ENCODE measurements around the gene SUSD1. TPM values are rescaled to one million over a fixed set of nuclear protein-coding genes. Genes with fewer than 3 reads are reported as not detected.

SUSD1 gene
- total RNA-seq, 2 donors from 2014 or later: 7.8 to 7.9 TPM

GRCh38 chr9:112010537-112010936 lies 164.6 kb downstream of the SUSD1 start:
- ATAC-seq: no peak
- no peak for DNase-seq
- H3K4me3 ChIP-seq: no peak overlapping the region
- intact Hi-C loops (cut with DNase I): no loop called here
- no peak for TF ChIP-seq POLR2A (IDR thresholded peaks at IDR 0.05)
- TF ChIP-seq, protein P1, sequence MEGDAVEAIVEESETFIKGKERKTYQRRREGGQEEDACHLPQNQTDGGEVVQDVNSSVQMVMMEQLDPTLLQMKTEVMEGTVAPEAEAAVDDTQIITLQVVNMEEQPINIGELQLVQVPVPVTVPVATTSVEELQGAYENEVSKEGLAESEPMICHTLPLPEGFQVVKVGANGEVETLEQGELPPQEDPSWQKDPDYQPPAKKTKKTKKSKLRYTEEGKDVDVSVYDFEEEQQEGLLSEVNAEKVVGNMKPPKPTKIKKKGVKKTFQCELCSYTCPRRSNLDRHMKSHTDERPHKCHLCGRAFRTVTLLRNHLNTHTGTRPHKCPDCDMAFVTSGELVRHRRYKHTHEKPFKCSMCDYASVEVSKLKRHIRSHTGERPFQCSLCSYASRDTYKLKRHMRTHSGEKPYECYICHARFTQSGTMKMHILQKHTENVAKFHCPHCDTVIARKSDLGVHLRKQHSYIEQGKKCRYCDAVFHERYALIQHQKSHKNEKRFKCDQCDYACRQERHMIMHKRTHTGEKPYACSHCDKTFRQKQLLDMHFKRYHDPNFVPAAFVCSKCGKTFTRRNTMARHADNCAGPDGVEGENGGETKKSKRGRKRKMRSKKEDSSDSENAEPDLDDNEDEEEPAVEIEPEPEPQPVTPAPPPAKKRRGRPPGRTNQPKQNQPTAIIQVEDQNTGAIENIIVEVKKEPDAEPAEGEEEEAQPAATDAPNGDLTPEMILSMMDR (IDR thresholded peaks at IDR 0.05): no peak
- peaks cover 13% of the 10 kb centered on the region for H3K4me1 ChIP-seq
- no peaks in the 10 kb centered on the region for H3K9me3 ChIP-seq
- no peak overlapping the region for H3K27ac ChIP-seq
- no peaks in the 10 kb centered on the region for H3K36me3 ChIP-seq (replicated peaks in 1 of 2; ENCODE audit: insufficient read depth in 1 of 2, low read depth in 2 of 2)
- H3K27me3 ChIP-seq: no peaks in the 10 kb centered on the region

DNA sequence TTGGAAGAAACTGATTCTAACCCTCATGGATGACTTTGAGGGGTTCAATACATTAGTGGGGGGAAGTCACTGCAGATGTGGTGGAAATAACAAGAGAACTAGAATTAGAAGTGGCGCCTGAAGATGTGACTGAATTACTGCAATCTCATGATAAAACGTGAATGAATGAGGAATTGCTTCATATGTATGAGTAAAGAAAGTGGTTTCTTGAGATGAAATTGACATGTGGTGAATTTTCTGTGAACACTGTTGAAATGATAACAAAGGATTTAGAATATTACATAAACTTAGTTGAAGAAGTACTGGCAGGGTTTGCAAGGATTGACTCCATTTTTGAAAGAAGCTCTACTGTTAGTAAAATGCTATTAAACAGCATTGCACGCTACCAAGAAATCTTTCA lies 165.4 kb downstream of the SUSD1 start:
- WGBS, 2 donors: 72 to 84% methylated on average over 3 of the region's 3 CpGs
- Histone ChIP-seq H3K36me3 (replicated peaks in 1 of 2; ENCODE audit: insufficient read depth in 1 of 2, low read depth in 2 of 2) (no peaks in the 10 kb centered on the region), H3K9me3 (no peaks in the 10 kb centered on the region), H3K4me3 (no peak overlapping the region), H3K27me3 (no peaks in the 10 kb centered on the region), H3K4me1 (peaks cover 13% of the 10 kb centered on the region), H3K27ac (no peak overlapping the region)
- intact Hi-C loops (cut with DNase I): no loop called here
- DNase-seq (no peak), ATAC-seq (no peak)
- TF ChIP-seq, protein P1 (IDR thresholded peaks at IDR 0.05): no peak
- no peak for TF ChIP-seq POLR2A (IDR thresholded peaks at IDR 0.05)

GRCh38 chr9:112007575-112008240 lies 167.4 kb downstream of the SUSD1 start:
- ATAC-seq: no peak

DNA sequence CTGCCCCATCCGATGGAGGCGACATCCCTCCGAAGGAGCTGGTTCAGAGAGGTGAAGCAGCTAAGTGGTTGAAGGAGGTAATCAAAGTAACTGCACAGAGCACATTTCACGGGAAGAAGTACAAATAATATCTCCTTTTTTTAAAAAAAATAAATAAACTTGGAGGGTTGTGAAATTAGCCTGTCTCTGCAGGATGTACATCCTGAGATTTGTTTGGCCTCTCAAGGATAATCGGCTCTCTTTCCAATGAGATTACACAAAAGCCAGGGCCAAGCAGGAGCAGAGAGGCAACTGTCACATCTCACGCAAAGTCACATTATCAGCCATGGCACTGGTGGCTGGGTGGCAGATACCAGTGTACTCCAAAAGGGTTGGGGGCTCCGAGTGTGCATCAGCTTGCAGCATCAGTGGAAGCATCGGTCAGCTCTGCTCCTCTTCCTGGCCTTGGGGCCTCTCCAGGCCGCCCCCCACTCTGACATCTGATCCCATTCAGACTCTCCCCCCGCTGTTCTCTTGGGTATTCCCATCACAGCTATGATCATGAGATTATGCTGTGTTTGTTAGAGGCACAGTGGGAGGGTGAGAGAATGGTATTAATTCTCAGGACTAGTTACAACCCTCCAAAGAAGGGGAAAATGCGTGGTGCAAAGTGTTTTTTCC lies 168.6 kb downstream of the SUSD1 start:
- Histone ChIP-seq H3K4me1 (no peaks in the 10 kb centered on the region), H3K27ac (no peak overlapping the region), H3K36me3 (replicated peaks in 1 of 2; ENCODE audit: insufficient read depth in 1 of 2, low read depth in 2 of 2) (no peaks in the 10 kb centered on the region), H3K9me3 (no peaks in the 10 kb centered on the region), H3K27me3 (no peaks in the 10 kb centered on the region), H3K4me3 (no peak overlapping the region)
- intact Hi-C loops (cut with DNase I): no loop called here
- 76 to 85% methylated on average over 11 of the region's 11 CpGs for WGBS, 2 donors
- DNase-seq (no peak), ATAC-seq (no peak)
- TF ChIP-seq, protein P1 (IDR thresholded peaks at IDR 0.05): no peak
- TF ChIP-seq POLR2A (IDR thresholded peaks at IDR 0.05): no peak

More at GRCh38 chr9:112007575-112008240, 167.4 kb downstream of the SUSD1 start:
- Histone ChIP-seq H3K4me3 (no peak overlapping the region), H3K4me1 (peaks cover 12% of the 10 kb centered on the region), H3K27me3 (no peaks in the 10 kb centered on the region), H3K27ac (no peak overlapping the region), H3K9me3 (no peaks in the 10 kb centered on the region), H3K36me3 (replicated peaks in 1 of 2; ENCODE audit: insufficient read depth in 1 of 2, low read depth in 2 of 2) (no peaks in the 10 kb centered on the region)
- intact Hi-C loops (cut with DNase I): no loop called here
- DNase-seq: no peak
- no peak for TF ChIP-seq POLR2A (IDR thresholded peaks at IDR 0.05)
- TF ChIP-seq, protein P1 (IDR thresholded peaks at IDR 0.05): no peak
- 58 to 61% methylated on average over 6 of the region's 6 CpGs for WGBS, 2 donors

- no peak for TF ChIP-seq POLR2A (IDR thresholded peaks at IDR 0.05)
- TF ChIP-seq, protein P1 (IDR thresholded peaks at IDR 0.05): no peak
- no peak overlapping the region for H3K27ac ChIP-seq
- no peaks in the 10 kb centered on the region for H3K9me3 ChIP-seq
- no peak for ATAC-seq
- no peaks in the 10 kb centered on the region for H3K36me3 ChIP-seq (replicated peaks in 1 of 2; ENCODE audit: insufficient read depth in 1 of 2, low read depth in 2 of 2)
- H3K4me3 ChIP-seq: no peak overlapping the region
- no peak for DNase-seq
- no peaks in the 10 kb centered on the region for H3K27me3 ChIP-seq
- 66 to 70% methylated on average over 8 of the region's 8 CpGs for WGBS, 2 donors
- intact Hi-C loops (cut with DNase I): no loop called here
- H3K4me1 ChIP-seq: no peaks in the 10 kb centered on the region
These were observed 169.2 kb downstream of the SUSD1 start for GRCh38 chr9:112005939-112006338.

All from body of pancreas (tissue), 4 donors.